OCI-LY1 (cell line): ENCODE results near the gene UTS2B.

Experiments
- CTCF ChIP-seq: fragments of 200-600 bp; sonication (generic), shearing (Covaris generic); IDR thresholded peaks from 2 replicates; pipeline ENCODE4 v1.5.1; 2017; ENCODE audit warnings: mild to moderate bottlenecking, antibody characterized with exemption, low read length, moderate library complexity, mixed read lengths
- EZH2 ChIP-seq: fragments of 200-600 bp; sonication (generic), shearing (Covaris generic); IDR thresholded peaks from 2 replicates; pipeline ENCODE4 v1.8.0; 2017; ENCODE audit warnings: borderline replicate concordance, mixed run types, mild to moderate bottlenecking, antibody characterized with exemption, low read length, moderate library complexity, mixed read lengths

- TF ChIP-seq CTCF (no peak), EZH2 (no peak)
Measured at GRCh38 chr3:191302451-191302850, 27.9 kb downstream of the UTS2B start.
